CD4-positive, alpha-beta T cell treated with Interleukin-17A for 4 hours (primary cell): ENCODE data around the gene SHD.
"Not testable (repeated sequence)": the region's sequence is repeated elsewhere in the genome, so short reads cannot be mapped to it uniquely, and the experiment has no call there.

Experiments used
- DNase-seq: peaks from one replicate; pipeline ENCODE4 v3.0.0-alpha.2; 2020; ENCODE audit warnings: mixed read lengths

Gene SHD, protein sequence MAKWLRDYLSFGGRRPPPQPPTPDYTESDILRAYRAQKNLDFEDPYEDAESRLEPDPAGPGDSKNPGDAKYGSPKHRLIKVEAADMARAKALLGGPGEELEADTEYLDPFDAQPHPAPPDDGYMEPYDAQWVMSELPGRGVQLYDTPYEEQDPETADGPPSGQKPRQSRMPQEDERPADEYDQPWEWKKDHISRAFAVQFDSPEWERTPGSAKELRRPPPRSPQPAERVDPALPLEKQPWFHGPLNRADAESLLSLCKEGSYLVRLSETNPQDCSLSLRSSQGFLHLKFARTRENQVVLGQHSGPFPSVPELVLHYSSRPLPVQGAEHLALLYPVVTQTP

DNA sequence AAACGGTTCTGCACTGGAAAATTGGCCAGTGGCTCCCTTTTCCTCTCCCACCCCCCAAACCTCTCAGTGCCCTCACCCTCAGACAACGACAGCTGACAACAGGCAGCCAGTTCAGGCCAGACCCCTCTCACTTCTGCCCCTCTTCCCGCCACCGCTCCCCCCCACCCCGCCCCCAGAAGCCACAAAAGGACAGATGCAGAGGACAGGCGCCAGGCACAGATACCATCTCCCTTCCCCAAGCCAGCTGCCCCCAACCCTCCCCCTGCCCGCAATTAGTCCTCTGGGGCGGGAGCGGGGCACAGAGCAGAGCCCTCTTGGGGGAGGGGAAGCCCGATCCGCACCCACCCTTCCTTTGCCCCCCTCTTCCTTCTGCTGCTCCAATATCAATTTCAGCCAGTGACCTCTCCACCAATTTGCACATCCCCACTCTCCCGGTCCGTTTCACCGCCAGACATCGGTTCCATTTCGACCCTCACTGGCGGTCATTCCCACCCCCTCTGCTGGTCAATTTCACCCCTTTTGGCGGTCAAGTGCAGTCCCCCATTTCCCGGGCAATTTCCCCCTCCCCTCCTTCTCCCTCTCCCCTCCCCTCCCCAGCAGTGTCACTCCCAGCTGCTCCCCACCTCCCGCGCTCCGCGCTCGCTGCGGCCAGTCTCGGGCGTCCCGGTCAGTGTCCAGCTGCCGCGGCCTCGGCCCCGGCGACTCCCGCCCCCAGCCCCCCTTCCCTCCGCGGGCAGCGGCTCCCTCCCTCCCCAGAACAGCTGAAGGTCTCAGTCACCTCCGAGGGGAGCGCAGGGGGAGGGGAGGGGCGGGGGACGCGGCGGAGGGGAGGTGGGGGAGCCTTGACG lies at the start of gene SHD:
TSS of gene SHD (plus strand) at position 848 of the 848 bp plus-strand sequence. CDS start 798 bp downstream, outside the sequence.
- no peak for DNase-seq

DNA sequence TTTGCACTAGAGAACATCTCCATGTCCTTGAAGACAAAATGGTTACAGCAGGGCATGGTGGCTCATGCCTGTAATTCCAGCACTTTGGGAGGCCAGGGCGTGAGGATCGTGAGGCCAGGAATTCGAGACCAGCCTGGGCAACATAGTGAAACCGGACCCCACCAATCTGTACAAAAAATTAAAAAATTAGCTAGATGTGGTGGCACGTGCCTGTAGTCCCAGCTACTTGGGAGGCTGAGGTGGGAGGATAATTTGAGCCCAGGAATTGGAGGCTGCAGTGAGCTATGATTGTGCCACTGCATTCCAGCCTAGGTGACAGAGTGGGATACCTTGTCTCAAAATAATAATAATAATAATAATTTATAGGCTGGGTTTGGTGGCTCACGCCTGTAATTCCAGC lies 48.8 kb upstream of the SHD start:
- DNase-seq = not testable (repeated sequence)

DNA sequence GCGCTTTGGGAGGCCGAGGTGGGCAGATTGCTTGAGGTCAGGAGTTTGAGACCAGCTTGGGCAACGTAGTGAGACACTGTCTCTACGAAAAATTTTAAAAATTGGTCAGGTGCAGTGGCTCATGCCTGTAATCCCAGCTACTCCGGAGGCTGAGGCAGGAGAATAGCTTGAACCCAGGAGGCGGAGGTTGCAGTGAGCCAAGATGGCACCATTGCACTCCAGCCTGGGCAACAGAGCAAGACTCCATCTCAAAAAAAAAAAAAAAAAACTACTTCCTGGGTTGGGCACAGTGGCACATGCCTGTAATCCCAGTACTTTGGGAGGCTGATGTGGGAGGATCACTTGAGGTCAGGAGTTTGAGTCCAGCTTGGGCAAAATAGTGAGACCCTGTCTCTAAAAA lies 47.5 kb upstream of the SHD start:
- DNase-seq = not testable (repeated sequence)

DNA sequence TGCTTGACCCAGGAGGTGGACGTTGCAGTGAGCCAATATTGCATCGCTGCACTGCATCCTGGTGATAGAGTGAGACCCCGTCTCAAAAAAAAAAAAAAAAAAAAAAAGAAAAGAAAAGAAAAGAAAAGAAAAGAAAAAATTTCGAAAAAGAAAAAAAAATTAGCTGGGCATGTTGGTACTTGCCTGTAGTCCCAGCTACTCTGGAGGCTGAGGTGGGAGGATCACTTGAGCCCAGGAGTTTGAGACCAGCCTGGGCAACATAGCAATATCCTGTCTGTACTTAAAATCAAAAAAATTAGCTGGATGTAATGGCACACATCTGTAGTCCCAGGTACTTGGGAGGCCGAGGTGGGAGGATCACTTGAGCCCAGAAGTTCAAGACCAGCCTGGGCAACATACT lies 46.9 kb upstream of the SHD start:
- not testable (repeated sequence) for DNase-seq

DNA sequence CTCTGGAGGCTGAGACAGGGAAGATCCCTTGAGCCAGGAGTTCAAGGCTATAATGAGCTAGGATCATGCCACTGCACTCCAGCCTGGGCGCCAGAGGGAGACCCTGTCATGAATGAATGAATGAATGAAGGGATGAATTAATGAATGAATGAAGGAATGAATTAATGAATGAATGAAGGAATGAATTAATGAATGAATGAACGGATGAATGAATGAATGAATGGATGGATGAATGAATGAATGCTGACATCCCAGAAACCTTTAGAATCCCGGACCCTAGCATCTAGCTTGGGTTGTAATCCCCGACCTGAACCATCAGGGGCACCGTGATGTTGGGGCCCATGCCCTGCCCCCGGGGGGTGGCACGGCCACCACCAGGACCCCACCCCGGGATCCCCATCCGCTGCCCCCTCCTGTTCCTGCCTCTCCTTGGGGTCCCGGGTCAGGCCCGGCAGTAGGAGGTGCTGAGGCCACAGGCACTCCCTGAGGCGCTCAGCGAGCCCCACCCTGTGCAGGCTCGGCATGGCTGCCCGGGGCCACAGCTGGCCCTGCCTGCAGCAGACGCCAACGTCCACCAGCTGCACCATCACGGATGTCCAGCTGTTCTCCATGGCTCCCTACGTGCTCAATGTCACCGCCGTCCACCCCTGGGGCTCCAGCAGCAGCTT lies 46.3 kb upstream of the SHD start:
- no peak for DNase-seq

DNA sequence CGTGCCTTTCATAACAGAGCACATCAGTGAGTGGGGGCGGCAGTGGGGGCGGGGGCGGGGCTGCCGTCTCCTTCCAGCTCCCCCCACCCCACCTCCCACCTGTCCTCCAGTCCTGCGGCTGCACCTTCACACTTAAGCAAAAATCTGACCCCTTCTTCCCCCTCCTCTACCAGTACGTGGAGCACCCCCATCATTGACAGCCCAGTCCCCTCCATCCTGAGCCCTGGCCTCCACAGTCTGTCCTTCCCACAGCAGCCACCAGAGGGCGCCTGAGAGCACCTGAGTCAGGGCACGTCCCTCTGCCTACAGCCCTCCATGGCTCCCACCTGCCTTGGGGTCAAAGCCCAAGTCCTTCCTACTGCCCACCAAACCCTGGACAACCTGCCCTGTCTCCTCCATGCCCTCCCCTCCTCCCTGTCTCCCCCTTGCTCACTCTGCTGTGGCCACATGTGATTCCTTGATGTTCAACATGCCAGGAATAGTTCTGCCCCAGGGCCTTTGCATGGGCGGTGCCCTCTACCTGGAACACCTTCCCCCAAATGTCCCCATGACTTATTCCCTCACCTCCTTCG lies 45.7 kb upstream of the SHD start:
- peak; percentile 75 for DNase-seq

DNA sequence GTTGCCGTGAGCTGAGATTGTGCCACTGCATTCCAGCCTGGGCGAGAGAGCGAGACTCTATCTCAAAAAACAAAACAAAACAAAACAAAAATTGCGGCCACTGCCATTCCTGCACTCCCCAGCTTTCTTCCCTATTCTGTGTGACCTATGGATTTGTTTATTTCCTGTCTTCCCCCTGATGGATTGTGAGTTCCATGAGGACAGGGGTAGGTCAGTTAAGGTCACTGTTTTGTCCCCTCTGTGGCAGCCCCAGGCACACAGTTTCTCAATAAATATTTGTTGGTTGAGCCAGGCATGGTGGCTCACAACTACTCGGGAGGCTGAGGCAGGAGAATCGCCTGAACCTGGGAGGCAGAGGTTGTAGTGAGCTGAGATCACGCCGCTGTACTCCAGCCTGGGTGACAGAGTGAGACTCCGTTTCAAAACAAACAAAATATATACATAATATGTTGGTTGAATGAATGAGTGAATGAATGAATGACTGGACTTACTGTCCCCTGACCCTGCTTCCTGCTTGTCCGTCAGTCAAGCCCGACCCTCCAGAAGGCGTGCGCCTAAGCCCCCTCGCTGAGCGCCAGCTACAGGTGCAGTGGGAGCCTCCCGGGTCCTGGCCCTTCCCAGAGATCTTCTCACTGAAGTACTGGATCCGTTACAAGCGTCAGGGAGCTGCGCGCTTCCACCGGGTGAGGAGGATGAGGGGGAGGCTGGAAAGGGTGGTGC lies 44.8 kb upstream of the SHD start:
- no peak for DNase-seq

DNA sequence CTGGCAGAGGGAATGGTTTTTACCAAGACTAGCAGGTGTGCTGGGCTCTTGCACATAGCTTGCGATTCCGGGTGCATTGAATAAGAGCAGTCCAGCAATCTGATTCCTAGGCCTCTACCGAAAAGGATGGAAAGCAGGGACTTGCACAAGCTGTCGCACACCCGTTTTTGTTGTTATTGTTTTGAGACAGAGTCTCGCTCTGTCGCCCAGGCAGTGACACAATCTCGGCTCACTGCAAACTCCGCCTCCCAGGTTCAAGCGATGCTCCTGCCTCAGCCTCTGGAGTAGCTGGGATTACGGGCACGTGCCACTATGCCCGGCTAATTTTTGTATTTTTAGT lies 44.2 kb upstream of the SHD start:
- no peak for DNase-seq

DNA sequence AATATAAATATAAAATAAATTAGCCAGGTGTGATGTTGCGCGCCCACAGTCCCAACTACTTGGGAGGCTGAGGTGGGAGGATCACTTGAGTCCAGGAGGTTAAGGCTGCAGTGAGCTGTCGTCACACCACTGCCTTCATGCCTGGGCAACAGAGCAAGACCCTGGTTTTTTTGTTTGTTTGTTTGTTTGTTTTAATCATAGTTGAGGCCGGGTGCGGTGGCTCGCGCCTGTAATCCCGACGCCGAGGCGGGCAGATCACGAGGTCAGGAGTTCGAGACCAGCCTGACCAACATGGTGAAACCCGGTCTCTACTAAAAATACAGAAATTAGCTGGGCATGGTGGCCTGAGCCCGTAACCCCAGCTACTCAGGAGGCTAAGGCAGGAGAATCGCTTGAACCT lies 41.6 kb upstream of the SHD start:
- not testable (repeated sequence) for DNase-seq

DNA sequence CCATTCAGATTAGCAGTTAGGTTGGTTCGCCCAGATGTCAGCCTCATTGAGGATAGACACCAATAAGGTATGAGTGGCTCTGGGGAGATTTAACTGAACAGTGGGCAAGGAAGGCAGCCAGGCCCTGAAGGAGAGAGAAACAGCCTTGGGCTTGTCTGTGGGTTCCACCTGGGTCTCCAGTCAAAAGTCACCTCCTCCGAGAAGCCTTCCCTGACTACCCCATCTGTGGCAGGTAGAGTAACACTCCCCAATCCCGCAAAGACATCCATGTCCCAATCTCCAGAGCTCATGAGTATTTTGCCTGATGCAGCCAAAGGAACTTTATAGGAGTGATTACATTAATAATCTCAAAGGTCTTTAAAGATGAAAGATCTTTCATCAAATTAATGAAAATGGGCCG lies 40.2 kb upstream of the SHD start:
- no peak for DNase-seq

DNA sequence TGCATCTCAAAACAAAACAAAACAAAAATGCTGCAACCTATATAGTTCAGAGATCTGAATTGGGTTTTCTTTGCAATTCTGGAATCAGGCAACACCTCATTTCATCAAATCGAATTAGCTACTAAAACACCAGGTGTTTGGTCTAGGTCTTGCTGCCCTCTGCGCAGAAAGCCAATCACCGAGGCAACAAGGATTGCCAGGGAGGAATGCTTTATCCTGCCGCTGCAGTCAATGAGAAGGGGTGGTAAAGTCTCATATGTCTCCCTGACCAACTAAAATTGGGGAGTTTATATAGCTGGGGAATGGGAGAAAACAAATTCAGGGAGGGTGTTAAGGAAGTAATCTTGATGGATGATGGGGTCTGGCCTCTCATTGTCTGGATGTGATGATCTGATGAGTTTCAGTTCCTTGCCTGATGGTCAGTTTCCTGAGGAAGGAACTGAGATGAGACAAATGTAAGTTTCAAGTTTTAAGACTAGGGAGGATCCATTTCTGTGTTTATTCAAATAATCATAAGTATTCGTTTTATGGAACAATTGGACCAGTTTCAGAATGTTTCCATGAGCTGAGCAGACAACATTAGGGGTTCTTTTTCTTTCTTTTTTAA lies 37.1 kb upstream of the SHD start:
- DNase-seq = no peak

DNA sequence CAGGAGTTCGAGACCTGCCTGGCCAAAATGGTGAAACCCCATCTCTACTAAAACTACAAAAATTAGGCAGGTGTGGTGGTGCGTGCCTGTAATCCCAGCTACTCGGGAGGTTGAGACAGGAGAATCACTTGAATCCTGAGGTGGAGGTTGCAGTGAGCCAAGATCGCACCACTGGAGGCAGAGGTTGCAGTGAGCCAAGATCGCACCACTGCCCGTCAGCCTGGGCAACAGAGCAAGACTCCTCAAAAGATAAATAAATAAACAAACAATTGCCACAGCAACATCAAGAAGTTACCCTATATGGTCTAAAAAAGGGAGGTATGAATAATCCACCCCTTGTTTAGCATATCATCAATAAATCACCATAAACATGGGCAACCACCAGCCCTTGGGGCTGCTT lies 33.1 kb upstream of the SHD start:
- DNase-seq = not testable (repeated sequence)

DNA sequence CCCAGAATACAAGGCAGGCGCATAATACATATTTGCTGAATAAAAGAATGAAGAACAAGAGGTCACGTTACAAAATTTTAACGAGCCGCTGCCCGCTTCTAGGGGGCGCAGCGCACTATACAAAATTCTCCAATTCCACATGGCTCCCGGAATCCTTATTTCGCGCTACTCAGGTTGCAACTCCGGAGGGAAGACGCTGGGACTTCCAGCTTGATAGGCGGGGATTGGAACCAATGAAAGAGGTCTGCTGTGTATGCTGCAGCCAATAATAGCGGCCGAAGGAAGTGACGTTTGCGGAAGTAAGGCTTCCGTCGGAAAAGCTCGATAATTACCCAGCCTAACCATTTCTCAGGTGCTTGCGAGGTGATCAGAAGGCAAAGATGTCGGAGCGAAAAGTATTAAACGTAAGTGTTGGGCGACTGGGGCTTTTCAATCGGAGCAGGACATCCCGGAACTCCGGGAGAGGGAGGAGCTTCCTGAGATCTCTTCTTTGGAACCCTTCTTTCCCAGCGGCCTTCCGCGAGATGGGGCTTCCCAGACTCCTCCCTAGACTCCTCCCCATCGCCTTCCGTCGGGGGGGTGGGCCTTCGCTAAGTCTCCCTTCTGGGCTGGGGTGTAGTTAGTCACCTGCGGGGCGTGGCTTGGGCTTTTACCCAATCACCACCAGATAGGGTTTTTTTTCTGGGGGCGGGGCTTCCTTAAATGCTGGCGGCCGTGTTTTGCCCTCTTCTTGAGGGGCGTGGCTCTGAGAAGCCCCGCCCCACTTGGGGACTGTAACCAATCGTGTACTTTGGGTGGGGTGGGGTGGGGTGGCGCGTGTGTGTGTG lies 32.1 kb upstream of the SHD start, which contains the start of gene YJU2:
TSS of gene YJU2 (plus strand) at position 314 of the 827 bp plus-strand sequence. CDS start at position 381, 67 bp downstream.
- peak; percentile 99 for DNase-seq

DNA sequence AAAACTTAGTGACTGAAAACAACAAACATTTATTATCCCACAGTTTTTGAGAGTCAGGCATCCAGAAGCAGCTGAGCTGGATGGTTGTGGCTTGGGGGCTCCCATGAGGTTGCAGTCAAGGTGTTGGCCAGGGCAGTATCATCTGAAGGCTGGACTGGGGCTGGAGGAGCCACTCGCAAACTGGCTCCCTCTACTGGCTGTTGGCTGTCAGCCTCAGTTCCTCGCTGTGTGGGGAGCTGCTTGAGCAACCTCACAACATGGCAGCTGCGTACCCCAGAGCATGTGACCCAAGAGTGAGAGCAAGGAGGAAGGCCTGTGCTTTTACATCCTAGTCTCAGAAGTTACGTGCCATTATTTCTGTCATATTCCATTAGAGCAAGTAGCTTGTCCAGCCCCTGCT lies 22.5 kb upstream of the SHD start:
- no peak for DNase-seq

DNA sequence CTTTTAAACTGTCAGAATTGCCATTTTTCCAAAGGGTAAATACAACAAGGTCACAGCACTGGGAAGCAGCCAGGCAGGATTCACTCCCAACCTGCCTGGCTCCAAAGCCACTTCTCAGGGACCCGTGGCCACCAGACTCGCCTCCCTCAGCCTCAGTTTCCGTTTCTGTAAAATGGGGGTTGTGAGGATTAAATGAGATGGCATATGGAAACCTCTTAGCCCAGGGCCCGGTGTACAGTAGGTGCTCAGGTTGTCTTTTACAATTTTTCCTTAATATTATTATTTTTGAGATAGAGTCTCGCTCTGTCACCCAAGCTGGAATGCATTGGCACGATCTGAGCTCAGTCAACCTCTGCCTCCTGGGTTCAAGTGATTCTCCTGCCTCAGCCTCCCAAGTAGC lies 22.0 kb upstream of the SHD start:
- DNase-seq = no peak

DNA sequence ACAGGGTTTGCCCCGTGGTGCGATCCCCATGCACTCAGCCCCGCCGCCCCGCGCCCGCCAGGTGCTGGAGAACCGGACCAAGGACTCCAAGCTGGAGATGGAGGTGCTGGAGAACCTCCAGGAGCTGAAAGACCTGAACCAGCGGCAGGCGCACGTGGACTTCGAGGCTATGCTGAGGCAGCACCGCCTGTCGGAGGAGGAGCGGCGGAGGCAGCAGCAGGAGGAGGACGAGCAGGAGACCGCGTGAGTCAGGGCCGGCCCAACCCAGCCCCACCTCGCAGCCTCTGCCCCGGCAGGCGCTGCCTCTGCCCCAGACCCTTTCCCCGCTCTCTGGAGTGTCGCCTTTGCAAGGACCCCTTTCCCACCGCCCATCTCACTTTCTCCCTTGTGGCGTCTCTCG lies 20.9 kb upstream of the SHD start:
- no peak for DNase-seq

DNA sequence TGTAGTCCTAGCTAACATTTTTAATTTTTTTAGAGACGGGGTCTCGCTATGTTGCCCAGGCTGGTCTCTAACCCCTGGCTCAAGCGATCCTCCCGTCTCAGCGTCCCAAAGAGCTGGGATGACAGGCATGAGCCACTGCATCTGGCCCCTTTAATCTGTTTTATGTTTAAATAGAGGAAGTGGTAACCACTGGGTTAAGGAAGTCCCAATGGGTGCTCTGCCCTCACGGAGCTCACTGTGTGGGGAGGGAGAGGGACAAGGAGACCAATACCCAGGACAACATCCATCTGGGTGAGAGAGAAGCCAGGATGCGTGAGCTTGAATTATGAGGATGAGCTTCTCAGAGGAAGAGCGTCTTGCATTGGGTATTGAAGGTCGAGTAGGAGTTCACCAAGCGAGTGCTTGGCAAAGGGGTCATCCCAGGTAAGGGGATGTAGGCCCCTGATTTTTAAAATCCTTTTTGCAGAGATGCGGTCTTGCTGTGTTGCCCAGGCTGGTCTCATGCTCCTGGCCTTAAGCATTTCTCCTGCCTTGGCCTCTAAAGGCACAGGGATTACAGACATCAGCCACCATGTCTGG lies 18.4 kb upstream of the SHD start:
- no peak for DNase-seq

DNA sequence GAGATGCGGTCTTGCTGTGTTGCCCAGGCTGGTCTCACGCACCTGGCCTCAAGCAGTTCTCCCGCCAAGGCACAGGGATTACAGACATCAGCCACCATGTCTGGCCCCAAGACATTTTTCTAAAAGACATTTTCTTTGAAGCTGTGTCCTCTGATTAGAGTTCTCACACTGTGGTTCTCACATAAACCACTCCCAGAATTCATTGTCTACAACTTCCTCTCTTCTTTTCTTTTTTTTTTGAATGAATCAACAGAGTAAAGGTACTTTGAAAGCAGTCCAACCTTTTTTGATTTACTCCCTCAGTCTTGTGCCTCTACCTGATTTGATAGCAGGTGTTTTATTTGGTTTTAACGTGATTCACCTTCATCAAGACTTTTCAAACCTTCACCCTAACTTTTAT lies 14.3 kb upstream of the SHD start:
- DNase-seq = no peak

DNA sequence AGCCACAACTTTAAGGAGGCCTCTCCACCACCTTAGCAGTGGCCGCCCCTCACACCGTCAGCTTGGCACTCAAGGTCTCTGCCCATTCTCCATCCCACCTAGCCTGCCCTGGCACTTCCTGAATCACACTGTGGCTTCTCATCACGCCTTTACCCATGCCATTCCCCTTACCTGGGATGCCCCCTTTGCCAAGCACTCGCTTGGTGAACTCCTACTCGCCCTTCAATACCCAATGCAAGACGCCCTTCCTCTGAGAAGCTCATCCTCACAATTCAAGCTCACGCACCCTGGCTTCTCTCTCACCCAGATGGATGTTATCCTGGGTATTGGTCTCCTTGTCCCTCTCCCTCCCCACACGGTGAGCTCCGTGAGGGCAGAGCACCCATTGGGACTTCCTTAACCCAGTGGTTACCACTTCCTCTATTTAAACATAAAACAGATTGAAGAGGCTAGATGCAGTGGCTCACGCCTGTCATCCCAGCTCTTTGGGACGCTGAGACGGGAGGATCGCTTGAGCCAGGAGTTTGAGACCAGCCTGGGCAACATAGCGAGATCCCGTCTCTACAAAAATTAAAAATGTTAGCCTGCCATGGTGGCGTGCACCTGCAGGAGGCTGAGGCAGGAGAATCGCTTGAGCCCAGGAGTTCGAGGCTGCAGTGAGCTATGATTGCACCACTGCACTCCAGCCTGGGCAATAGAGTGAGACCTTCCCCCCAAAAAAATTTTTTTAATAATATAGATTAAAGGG lies 12.6 kb upstream of the SHD start:
- DNase-seq = no peak
